ENCODE measurements around the gene HPCAL1.

The HPCAL1 gene

GRCh38 chr2:10475221-10475722 lies 172.6 kb downstream of the HPCAL1 start:
- no peak for DNase-seq

- no peak for DNase-seq
Observed at GRCh38 chr2:10475811-10476660, 173.3 kb downstream of the HPCAL1 start.

- DNase-seq: no peak
Observed at GRCh38 chr2:10476723-10477442, 174.2 kb downstream of the HPCAL1 start.

All from NCI-H1105 (cell line).